ENCODE measurements around the gene ARHGEF37.

Gene ARHGEF37

GRCh38 chr5:149683964-149684363 lies 102.7 kb downstream of the ARHGEF37 start:
- Histone ChIP-seq H3K79me2 (ENCODE audit: low read length) (no peaks in the 10 kb centered on the region), H3K4me2 (ENCODE audit: low read length) (no peak overlapping the region), H4K20me1 (ENCODE audit: insufficient read depth, low read length) (no peaks in the 10 kb centered on the region), H2AFZ (ENCODE audit: low read depth, low read length) (no peak overlapping the region), H3K27me3 (ENCODE audit: low read depth, low read length) (peaks cover 3% of the 10 kb centered on the region; the same call in 1 of the 2 replicates), H3K36me3 (replicated peaks; ENCODE audit: low read depth, low read length) (no peaks in the 10 kb centered on the region), H3K9me3 (ENCODE audit: insufficient read depth, low read length) (no peaks in the 10 kb centered on the region), H3K27ac (ENCODE audit: low read length) (no peak overlapping the region), H3K4me1 (ENCODE audit: low read length) (peaks cover 25% of the 10 kb centered on the region), H3K9ac (ENCODE audit: low read length) (no peak overlapping the region), H3K4me3 (ENCODE audit: low read length) (no peak overlapping the region)
- TF ChIP-seq CTCF (IDR thresholded peaks at IDR 0.05; ENCODE audit: low read depth, low read length) (no peak), EZH2phosphoT487 (IDR thresholded peaks at IDR 0.05; ENCODE audit: low read depth) (no peak)

- Histone ChIP-seq H3K9me3 (ENCODE audit: insufficient read depth, low read length) (no peaks in the 10 kb centered on the region), H3K4me2 (ENCODE audit: low read length) (no peak overlapping the region), H3K79me2 (ENCODE audit: low read length) (no peaks in the 10 kb centered on the region), H3K4me3 (ENCODE audit: low read length) (no peak overlapping the region), H3K4me1 (ENCODE audit: low read length) (peaks cover 23% of the 10 kb centered on the region), H3K9ac (ENCODE audit: low read length) (no peak overlapping the region), H2AFZ (ENCODE audit: low read depth, low read length) (no peak overlapping the region), H3K36me3 (replicated peaks; ENCODE audit: low read depth, low read length) (no peaks in the 10 kb centered on the region), H3K27me3 (ENCODE audit: low read depth, low read length) (peaks cover 3% of the 10 kb centered on the region; the same call in 1 of the 2 replicates), H3K27ac (ENCODE audit: low read length) (no peak overlapping the region), H4K20me1 (ENCODE audit: insufficient read depth, low read length) (no peaks in the 10 kb centered on the region)
- TF ChIP-seq EZH2phosphoT487 (IDR thresholded peaks at IDR 0.05; ENCODE audit: low read depth), result no peak
- TF ChIP-seq CTCF (IDR thresholded peaks at IDR 0.05; ENCODE audit: low read depth, low read length), result no peak
These were observed 103.1 kb downstream of the ARHGEF37 start for GRCh38 chr5:149684371-149684770.
